ENCODE data around the gene BSCL2. TPM values are rescaled to one million over a fixed set of nuclear protein-coding genes. Genes with fewer than 3 reads are reported as not detected.
A peak's percentile ranks its signal among the peaks of the same experiment; 100 is the strongest.

The BSCL2 gene
- total and polyA plus RNA-seq, 2 of the 13 experiments (the other 11 are each of a cell fraction or from before 2014, with no cell fraction given), result 19.5 to 21.1 TPM

GRCh38 chr11:62645946-62646824 lies 61.0 kb downstream of the BSCL2 start, which contains the start of gene GANAB:
Gene GANAB (minus strand): TSS chr11:62646613. CDS start chr11:62646599, 14 bp downstream.
- DNase-seq (ENCODE audit: low spot score), result peak; percentile 95
- under 1% methylated on average over 37 of the region's 73 CpGs for WGBS (ENCODE audit: low lambda C conversion rate)
- peaks cover 8% of the 10 kb centered on the region for H4K20me1 ChIP-seq (ENCODE audit: insufficient read depth, low read length)
- intact Hi-C loops (cut with micrococcal nuclease; ENCODE audit: unreplicated experiment), result no loop called here
- H3K4me3 ChIP-seq (replicated peaks in 1 of 3; ENCODE audit: insufficient read depth in 1 of 3, low read depth in 2 of 3, low read length in 3 of 3), result peak within 1 kb of the TSS; percentile 86 to 96 (median 90)
- H2AFZ ChIP-seq (ENCODE audit: low read length), result no peak within 1 kb of the TSS
- H3K9me3 ChIP-seq (ENCODE audit: low read length), result no peaks in the 10 kb centered on the region
- BruUV-seq (replicated peaks), result TSS peak; percentile 75
- peak within 1 kb of the TSS; percentile 100 for H3K9ac ChIP-seq (ENCODE audit: insufficient read depth, low read depth, low read length)
- FAIRE-seq, result peak; percentile 64
- POLR2A ChIA-PET, result interaction anchor here (0.7 to 5.0 kb wide), 20 partner anchors 10 to 831 kb away, joined by 3 to 98 read pairs (median 10); partner anchors contain the start of genes B3GAT3, C11orf98, CSKMT and EEF1G
- H3K27ac ChIP-seq (ENCODE audit: extremely low read length, insufficient read depth, low read length), result peak within 1 kb of the TSS; percentile 98
- H3K36me3 ChIP-seq (replicated peaks in 1 of 2; ENCODE audit: control insufficient read depth in 1 of 2, insufficient read depth in 2 of 2, low read length in 2 of 2), result peaks cover 4 to 24% of the 10 kb centered on the region in 2 experiments; a peak in 3 of 5 replicates
- in situ Hi-C loops (cut with HindIII; ENCODE audit: extremely low pct_ligation_motif_present, low pct_unique_long_range_greater_than_20kb), result no loop called here
- H3K79me2 ChIP-seq (ENCODE audit: insufficient read depth, low read length), result peaks cover 37% of the 10 kb centered on the region
- peak within 1 kb of the TSS; percentile 77 for H3K4me2 ChIP-seq (ENCODE audit: low read depth, low read length)
- peaks cover 53% of the 10 kb centered on the region for H3K4me1 ChIP-seq (ENCODE audit: insufficient read depth, low read length)
- no peaks in the 10 kb centered on the region for H3K27me3 ChIP-seq (ENCODE audit: control insufficient read depth in 1 of 2, insufficient read depth in 2 of 2, low read length in 2 of 2)
- CTCF ChIA-PET (ENCODE audit: low intra/inter-chr PET ratio, low total read pairs), result no interaction called here
- ATAC-seq, result peak; percentile 94
- TF ChIP-seq STAT5B (CRISPR knock-in tag; IDR thresholded peaks at IDR 0.05) (0 out of 2 replicates have a peak, but pooled peaks have one; percentile 11), PHF20 (CRISPR knock-in tag; IDR thresholded peaks at IDR 0.05) (peak; percentile 38; the same call in 1 of the 2 replicates), CHD2 (IDR thresholded peaks at IDR 0.05; ENCODE audit: low read depth, low read length) (peak; percentile 43; the same call in 1 of the 2 replicates), SOX6 (IDR thresholded peaks at IDR 0.05) (no peak), SOX6 (CRISPR knock-in tag; IDR thresholded peaks at IDR 0.05) (0 out of 2 replicates have a peak, but pooled peaks have one; percentile 9), ZSCAN30 (CRISPR knock-in tag; IDR thresholded peaks at IDR 0.05) (0 out of 2 replicates have a peak, but pooled peaks have one; percentile 44), ZNF501 (CRISPR knock-in tag; IDR thresholded peaks at IDR 0.05) (peak; percentile 38), REXO4 (CRISPR knock-in tag; IDR thresholded peaks at IDR 0.05; ENCODE audit: borderline replicate concordance) (0 out of 2 replicates have a peak, but pooled peaks have one; percentile 62), ETV6 (CRISPR knock-in tag; conservative IDR thresholded peaks at IDR 0.05) (0 out of 2 replicates have a peak, but pooled peaks have one; percentile 20), ZNF773 (CRISPR knock-in tag; IDR thresholded peaks at IDR 0.05; ENCODE audit: borderline replicate concordance) (0 out of 2 replicates have a peak, but pooled peaks have one; percentile 28), DMAP1 (CRISPR knock-in tag; IDR thresholded peaks at IDR 0.05) (peak; percentile 90), ZSCAN31 (CRISPR knock-in tag; IDR thresholded peaks at IDR 0.05; ENCODE audit: low read depth) (no peak), ZNF232 (CRISPR knock-in tag; IDR thresholded peaks at IDR 0.05; ENCODE audit: borderline replicate concordance) (0 out of 2 replicates have a peak, but pooled peaks have one; percentile 10), ETV5 (CRISPR knock-in tag; IDR thresholded peaks at IDR 0.05; ENCODE audit: borderline replicate concordance) (peak; percentile 53; the same call in 1 of the 2 replicates), HOXA3 (CRISPR knock-in tag; IDR thresholded peaks at IDR 0.05) (peak; percentile 74), SRY (CRISPR knock-in tag; IDR thresholded peaks at IDR 0.05) (peak; percentile 89), SALL1 (CRISPR knock-in tag; IDR thresholded peaks at IDR 0.05) (peak; percentile 15), RFX5 (IDR thresholded peaks at IDR 0.05; ENCODE audit: low read depth, low read length) (0 out of 2 replicates have a peak, but pooled peaks have one; percentile 19), NONO (IDR thresholded peaks at IDR 0.05) (no peak), NONO (CRISPR knock-in tag; conservative IDR thresholded peaks at IDR 0.05) (peak; percentile 87), AHR (CRISPR knock-in tag; IDR thresholded peaks at IDR 0.05) (peak; percentile 22; the same call in 1 of the 2 replicates)
- TF ChIP-seq, protein P1, sequence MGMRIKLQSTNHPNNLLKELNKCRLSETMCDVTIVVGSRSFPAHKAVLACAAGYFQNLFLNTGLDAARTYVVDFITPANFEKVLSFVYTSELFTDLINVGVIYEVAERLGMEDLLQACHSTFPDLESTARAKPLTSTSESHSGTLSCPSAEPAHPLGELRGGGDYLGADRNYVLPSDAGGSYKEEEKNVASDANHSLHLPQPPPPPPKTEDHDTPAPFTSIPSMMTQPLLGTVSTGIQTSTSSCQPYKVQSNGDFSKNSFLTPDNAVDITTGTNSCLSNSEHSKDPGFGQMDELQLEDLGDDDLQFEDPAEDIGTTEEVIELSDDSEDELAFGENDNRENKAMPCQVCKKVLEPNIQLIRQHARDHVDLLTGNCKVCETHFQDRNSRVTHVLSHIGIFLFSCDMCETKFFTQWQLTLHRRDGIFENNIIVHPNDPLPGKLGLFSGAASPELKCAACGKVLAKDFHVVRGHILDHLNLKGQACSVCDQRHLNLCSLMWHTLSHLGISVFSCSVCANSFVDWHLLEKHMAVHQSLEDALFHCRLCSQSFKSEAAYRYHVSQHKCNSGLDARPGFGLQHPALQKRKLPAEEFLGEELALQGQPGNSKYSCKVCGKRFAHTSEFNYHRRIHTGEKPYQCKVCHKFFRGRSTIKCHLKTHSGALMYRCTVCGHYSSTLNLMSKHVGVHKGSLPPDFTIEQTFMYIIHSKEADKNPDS (CRISPR knock-in tag; IDR thresholded peaks at IDR 0.05), result no peak

Measured in HepG2 (cell line).